GM21447 (cell line): ENCODE data around the gene UPF2.
"Not testable (repeated sequence)": the region's sequence is repeated elsewhere in the genome, so short reads cannot be mapped to it uniquely, and the experiment has no call there.

Experiments
- ATAC-seq: cut with Tn5 transposase; IDR thresholded peaks from one replicate; pipeline ENCODE4 v1.9.1; 2021; ENCODE audit not compliant: unreplicated experiment

Gene UPF2, protein sequence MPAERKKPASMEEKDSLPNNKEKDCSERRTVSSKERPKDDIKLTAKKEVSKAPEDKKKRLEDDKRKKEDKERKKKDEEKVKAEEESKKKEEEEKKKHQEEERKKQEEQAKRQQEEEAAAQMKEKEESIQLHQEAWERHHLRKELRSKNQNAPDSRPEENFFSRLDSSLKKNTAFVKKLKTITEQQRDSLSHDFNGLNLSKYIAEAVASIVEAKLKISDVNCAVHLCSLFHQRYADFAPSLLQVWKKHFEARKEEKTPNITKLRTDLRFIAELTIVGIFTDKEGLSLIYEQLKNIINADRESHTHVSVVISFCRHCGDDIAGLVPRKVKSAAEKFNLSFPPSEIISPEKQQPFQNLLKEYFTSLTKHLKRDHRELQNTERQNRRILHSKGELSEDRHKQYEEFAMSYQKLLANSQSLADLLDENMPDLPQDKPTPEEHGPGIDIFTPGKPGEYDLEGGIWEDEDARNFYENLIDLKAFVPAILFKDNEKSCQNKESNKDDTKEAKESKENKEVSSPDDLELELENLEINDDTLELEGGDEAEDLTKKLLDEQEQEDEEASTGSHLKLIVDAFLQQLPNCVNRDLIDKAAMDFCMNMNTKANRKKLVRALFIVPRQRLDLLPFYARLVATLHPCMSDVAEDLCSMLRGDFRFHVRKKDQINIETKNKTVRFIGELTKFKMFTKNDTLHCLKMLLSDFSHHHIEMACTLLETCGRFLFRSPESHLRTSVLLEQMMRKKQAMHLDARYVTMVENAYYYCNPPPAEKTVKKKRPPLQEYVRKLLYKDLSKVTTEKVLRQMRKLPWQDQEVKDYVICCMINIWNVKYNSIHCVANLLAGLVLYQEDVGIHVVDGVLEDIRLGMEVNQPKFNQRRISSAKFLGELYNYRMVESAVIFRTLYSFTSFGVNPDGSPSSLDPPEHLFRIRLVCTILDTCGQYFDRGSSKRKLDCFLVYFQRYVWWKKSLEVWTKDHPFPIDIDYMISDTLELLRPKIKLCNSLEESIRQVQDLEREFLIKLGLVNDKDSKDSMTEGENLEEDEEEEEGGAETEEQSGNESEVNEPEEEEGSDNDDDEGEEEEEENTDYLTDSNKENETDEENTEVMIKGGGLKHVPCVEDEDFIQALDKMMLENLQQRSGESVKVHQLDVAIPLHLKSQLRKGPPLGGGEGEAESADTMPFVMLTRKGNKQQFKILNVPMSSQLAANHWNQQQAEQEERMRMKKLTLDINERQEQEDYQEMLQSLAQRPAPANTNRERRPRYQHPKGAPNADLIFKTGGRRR

GRCh38 chr10:12042797-12043651 is at the start of gene UPF2:
Gene UPF2 (minus strand): TSS chr10:12042809. CDS start chr10:12035423, 7,386 bp downstream.
- peak; percentile 47 for ATAC-seq

DNA sequence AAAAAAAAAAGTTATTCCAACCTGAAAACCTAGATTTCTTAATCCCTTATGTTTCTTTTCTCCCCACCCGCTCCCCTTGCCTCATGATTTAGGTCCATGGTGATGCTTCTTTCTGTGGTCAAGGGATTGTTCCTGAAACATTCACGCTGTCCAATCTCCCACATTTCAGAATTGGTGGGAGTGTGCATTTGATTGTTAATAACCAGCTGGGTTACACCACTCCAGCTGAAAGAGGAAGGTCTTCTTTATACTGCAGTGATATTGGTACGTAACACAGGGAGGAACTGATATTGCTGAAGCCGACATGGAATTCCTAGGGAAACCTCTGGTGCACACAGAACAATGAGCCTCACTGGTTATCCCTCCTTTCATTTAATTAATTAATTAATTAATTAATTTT is 48.8 kb upstream of the UPF2 start:
- no peak for ATAC-seq

- ATAC-seq, result no peak
Observed at GRCh38 chr10:12088919-12089318, 46.3 kb upstream of the UPF2 start.

DNA sequence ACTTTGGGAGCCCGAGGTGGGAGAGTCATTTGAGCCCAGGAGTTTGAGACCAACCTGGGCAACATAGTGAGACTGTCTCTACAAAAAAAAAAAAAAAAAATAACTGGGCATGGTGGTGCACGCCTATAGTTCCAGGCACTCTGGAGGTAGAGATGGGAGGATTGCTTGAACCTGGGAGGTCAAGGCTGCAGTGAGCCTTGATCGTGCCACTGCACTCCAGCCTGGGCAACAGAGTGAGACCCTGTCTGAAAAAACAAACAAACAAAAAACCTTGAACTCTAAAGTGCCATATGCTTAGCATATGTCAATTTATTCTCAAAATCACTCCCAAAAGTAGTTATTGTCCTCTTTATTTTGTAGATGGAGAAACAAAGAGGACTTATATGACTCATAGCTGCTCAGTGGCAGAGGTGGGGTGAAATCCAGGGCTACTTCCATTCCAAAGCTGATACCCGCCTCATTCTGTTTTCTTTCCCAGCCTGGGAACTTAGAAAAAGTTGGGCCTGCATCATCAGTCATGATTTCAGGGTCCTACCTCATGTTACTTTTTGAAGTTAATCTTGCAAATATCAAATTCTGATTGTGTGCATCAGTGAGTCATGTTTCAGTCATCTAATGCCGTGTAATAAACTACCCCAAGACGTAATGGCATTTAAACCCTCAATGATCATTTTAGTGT is 39.4 kb upstream of the UPF2 start:
- ATAC-seq, result no peak

- no peak for ATAC-seq
Observed at GRCh38 chr10:12081470-12081869, 38.9 kb upstream of the UPF2 start.

DNA sequence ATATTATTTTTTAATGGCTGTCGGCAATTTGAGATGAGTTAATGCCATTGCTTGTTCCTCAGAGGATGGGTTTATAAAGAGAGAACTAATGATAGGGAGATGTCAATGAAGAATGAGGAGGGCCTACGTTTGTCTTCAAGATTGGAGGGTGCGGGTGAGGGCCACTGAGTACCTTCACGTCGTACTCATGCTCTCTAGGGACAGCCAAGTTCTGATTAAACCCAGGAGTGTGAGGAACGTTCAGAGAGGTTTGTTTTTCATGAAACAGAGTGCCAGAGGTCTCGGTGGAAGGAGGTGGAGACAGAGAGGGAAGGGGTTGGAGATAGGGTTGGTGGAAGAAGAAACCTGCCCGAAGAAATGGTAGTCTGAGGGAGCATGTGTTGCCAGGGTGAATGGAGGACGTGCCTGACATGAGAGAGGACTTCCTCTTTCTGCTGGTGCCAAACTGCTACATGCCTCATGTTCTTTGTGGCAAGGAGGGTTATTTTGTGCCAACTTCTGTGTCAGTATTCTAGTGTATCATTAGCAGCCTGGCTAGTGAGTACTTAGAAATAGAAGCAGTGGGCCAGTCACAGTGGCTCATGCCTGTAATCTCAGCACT is 35.1 kb upstream of the UPF2 start:
- ATAC-seq, result peak; percentile 37

DNA sequence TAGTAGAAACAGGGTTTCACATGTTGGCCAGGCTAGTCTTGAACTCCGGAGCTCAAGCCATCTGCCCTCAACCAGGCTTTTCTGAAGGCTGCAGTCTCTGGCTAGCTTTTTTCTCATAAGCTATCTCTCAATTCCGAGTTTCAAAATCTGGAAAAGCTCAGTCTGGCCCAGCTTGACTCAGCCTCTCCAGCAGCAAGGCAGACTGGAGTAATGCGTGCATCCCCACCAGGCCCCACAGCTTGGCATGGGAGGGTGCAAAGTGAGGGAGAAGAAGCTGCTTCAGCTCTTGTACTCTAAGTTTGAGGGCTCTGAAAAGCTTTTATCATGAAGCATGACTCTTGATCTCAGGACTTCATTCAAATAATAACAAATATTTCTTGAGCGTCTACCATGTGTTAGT is 30.9 kb upstream of the UPF2 start:
- no peak for ATAC-seq

GRCh38 chr10:12071441-12071840 is 28.8 kb upstream of the UPF2 start:
- ATAC-seq, result not testable (repeated sequence)

GRCh38 chr10:12068449-12069269 is 26.1 kb upstream of the UPF2 start, which contains the start of gene DHTKD1:
Gene DHTKD1 (plus strand): TSS chr10:12068954. CDS start chr10:12069034, 80 bp downstream.
- ATAC-seq, result peak; percentile 90

GRCh38 chr10:12067336-12067735 is 24.7 kb upstream of the UPF2 start:
- no peak for ATAC-seq

DNA sequence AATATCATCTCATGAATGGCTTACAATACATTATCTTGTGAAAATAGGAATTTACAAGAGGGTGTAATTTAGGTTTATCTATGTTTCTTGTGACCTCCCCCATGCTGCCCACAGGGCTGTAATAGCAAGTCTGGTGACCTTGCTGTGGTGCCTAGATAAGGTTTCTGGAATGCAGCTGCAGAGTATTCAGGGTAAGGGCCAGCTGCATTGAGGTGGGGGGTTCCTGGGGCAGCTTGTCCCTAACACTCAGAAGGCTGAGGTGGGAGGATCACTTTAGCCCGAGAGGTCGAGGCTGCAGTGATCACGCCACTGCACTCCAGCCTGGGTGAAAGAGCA is 20.8 kb upstream of the UPF2 start:
- ATAC-seq, result no peak

GRCh38 chr10:12062754-12063482 is 20.3 kb upstream of the UPF2 start:
- ATAC-seq, result no peak

GRCh38 chr10:12061124-12061523 is 18.5 kb upstream of the UPF2 start:
- ATAC-seq, result no peak

- no peak for ATAC-seq
Observed at GRCh38 chr10:12056748-12057147, 14.1 kb upstream of the UPF2 start.

DNA sequence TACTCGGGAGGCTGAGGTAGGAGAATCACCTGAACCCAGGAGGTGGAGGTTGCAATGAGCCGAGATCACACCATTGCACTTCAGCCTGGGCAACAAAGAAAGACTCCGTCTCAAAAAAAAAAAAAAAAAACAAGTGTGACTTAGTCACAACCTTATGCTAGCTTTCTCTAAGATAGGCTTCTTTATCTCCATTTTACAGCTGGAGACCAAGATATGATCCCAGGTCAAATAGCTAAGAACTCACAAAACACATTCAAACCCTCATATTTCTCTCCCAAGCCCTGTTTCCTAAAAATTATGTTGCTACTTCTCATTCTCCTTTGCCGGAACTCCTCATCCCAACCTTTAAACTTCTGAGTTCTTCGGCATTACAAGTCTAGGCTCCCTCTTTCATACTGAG is 13.1 kb upstream of the UPF2 start:
- no peak for ATAC-seq

DNA sequence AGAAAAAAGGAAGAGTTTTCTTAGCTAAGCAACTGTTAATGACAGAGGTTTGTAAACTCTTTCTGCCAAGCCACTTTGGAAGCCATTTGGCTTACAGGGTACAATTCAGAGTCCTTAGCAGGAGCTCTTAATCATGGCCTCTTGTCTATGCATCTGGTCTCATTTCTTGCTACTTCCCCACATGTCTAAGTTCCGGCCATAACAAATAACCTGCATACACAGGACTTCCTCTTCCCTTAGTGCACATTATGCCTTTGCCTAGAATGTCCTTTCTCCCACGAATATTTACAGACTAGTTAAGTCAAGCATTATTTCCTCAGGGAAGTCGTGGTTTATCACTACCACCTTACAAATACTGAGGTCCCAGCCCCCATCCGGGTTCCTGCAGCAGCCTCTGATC is 8.6 kb upstream of the UPF2 start:
- no peak for ATAC-seq

DNA sequence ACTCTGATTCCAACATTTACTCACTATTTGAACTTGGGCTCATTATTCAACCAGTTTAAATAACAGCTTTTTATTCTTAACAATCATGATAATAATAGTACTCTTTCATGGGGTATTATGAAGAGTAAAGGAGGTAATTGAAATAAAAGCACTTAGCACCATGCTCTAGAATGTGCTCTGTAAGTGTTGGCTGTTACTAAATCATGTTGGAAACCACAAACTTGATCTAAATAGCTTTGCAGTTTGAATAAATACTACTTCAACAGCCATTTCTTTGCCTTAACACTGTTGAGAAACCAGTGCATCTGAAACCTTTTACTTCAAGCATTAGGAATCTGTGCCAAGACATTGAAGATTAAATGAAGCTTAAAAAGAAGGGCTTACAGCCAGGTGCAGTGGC is 7.9 kb upstream of the UPF2 start:
- ATAC-seq, result no peak

DNA sequence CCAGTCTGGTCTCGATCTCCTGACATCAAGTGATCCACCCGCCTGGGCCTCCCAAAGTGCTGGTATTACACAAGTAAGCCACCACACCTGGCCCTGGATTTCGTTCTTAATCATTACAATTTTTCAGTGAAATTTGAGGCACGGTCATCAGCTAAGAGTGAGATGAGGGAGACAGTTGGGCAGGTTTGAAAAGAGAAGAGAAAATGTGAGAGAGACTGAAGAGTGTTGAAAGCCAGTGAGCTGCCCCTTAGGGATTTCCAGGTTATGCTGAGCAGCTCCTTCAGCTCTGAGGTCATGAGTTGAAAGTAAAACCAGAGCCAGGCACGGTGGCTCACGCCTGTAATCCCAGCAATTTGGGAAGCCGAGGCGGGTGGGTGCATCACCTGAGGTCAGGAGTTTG is 5.9 kb upstream of the UPF2 start:
- no peak for ATAC-seq
